Measurements from ENCODE around the gene GUCD1. TPM values are rescaled to one million over a fixed set of nuclear protein-coding genes. Genes with fewer than 3 reads are reported as not detected.

Gene GUCD1
- total and polyA plus RNA-seq, 2 of the 13 experiments (the other 11 are each of a cell fraction or from before 2014, with no cell fraction given), result 128 to 245 TPM

DNA sequence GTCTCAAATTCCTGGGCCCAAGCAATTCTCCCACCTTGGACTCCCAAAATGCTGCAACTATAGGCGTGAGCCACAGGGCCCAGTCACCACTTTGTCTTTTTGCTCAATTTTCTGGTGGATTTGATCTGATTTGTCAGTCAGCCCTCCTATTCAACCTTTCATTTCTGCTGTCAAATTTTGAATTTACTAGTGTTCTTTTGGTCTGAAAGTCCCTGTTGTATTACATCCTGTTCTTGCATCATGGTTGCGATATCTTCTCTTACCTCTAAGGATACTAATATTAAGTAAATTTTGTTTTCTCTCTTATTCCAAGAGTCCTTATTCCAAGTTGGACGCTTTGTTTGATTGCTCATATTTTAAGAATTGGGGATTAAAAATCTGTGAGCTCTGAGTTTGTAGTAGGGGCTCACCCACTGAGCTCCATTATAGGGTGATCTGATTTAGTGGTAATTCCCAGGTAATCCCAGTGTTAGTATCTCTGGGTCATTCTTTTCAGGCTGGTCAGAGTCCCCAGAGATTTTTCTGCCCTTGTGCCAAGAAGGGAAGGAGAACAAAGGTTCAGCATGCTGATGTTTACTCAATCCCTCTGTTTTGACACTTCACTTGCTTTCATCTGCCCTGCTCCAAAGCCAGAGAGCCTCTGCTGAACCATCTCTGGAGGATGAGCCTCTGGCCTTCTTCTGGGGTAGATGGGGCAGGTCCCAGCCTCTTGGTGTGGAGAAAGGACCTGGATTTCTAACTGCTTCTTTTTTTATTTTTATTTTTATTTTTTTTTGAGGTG lies 49.8 kb downstream of the GUCD1 start (continued):
- TF ChIP-seq EED (CRISPR knock-in tag; IDR thresholded peaks at IDR 0.05), result no peak
- TF ChIP-seq ZFYVE20 (CRISPR knock-in tag; IDR thresholded peaks at IDR 0.05; ENCODE audit: borderline replicate concordance, low read depth), result no peak
- no peak for TF ChIP-seq KLF9 (CRISPR knock-in tag; IDR thresholded peaks at IDR 0.05; ENCODE audit: low read depth)
- no peak for TF ChIP-seq ZNF138 (CRISPR knock-in tag; IDR thresholded peaks at IDR 0.05; ENCODE audit: low read depth)
- TF ChIP-seq CERS6 (CRISPR knock-in tag; IDR thresholded peaks at IDR 0.05), result no peak
- TF ChIP-seq ZNF253 (CRISPR knock-in tag; IDR thresholded peaks at IDR 0.05; ENCODE audit: borderline replicate concordance), result no peak
- TF ChIP-seq KAT8 (CRISPR knock-in tag; IDR thresholded peaks at IDR 0.05), result peak; percentile 59; the same call in 1 of the 2 replicates
- TF ChIP-seq GABPB1 (CRISPR knock-in tag; IDR thresholded peaks at IDR 0.05), result no peak; the same call in 1 of the 2 replicates
- no peak for TF ChIP-seq ZNF484 (CRISPR knock-in tag; IDR thresholded peaks at IDR 0.05; ENCODE audit: borderline replicate concordance, low read depth)
- TF ChIP-seq IKZF1 (IDR thresholded peaks at IDR 0.05), result no peak
- TF ChIP-seq HOXA7 (CRISPR knock-in tag; IDR thresholded peaks at IDR 0.05), result no peak
- TF ChIP-seq, protein P1, sequence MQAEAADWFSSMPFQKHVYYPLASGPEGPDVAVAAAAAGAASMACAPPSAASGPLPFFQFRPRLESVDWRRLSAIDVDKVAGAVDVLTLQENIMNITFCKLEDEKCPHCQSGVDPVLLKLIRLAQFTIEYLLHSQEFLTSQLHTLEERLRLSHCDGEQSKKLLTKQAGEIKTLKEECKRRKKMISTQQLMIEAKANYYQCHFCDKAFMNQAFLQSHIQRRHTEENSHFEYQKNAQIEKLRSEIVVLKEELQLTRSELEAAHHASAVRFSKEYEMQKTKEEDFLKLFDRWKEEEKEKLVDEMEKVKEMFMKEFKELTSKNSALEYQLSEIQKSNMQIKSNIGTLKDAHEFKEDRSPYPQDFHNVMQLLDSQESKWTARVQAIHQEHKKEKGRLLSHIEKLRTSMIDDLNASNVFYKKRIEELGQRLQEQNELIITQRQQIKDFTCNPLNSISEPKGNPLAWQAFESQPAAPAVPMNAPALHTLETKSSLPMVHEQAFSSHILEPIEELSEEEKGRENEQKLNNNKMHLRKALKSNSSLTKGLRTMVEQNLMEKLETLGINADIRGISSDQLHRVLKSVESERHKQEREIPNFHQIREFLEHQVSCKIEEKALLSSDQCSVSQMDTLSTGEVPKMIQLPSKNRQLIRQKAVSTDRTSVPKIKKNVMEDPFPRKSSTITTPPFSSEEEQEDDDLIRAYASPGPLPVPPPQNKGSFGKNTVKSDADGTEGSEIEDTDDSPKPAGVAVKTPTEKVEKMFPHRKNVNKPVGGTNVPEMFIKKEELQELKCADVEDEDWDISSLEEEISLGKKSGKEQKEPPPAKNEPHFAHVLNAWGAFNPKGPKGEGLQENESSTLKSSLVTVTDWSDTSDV (CRISPR knock-in tag; IDR thresholded peaks at IDR 0.05), result no peak
- TF ChIP-seq ZNF564 (CRISPR knock-in tag; IDR thresholded peaks at IDR 0.05), result no peak
- no peak for TF ChIP-seq FOXO4 (CRISPR knock-in tag; conservative IDR thresholded peaks at IDR 0.05)
- TF ChIP-seq ZNF615 (CRISPR knock-in tag; IDR thresholded peaks at IDR 0.05; ENCODE audit: borderline replicate concordance), result no peak
- peak; percentile 75; the same call in 1 of the 2 replicates for TF ChIP-seq FOXO1 (CRISPR knock-in tag; IDR thresholded peaks at IDR 0.05)
- TF ChIP-seq TFAP4 (IDR thresholded peaks at IDR 0.05; ENCODE audit: borderline replicate concordance, low read depth), result peak; percentile 76; the same call in 1 of the 2 replicates
- no peak for TF ChIP-seq BORCS8-MEF2B (CRISPR knock-in tag; IDR thresholded peaks at IDR 0.05)
- TF ChIP-seq ZNF446 (CRISPR knock-in tag; IDR thresholded peaks at IDR 0.05), result no peak
- TF ChIP-seq CREB3 (CRISPR knock-in tag; IDR thresholded peaks at IDR 0.05), result no peak
- TF ChIP-seq, protein P2, sequence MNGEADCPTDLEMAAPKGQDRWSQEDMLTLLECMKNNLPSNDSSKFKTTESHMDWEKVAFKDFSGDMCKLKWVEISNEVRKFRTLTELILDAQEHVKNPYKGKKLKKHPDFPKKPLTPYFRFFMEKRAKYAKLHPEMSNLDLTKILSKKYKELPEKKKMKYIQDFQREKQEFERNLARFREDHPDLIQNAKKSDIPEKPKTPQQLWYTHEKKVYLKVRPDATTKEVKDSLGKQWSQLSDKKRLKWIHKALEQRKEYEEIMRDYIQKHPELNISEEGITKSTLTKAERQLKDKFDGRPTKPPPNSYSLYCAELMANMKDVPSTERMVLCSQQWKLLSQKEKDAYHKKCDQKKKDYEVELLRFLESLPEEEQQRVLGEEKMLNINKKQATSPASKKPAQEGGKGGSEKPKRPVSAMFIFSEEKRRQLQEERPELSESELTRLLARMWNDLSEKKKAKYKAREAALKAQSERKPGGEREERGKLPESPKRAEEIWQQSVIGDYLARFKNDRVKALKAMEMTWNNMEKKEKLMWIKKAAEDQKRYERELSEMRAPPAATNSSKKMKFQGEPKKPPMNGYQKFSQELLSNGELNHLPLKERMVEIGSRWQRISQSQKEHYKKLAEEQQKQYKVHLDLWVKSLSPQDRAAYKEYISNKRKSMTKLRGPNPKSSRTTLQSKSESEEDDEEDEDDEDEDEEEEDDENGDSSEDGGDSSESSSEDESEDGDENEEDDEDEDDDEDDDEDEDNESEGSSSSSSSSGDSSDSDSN (CRISPR knock-in tag; IDR thresholded peaks at IDR 0.05), result no peak
